Measurements from ENCODE around the gene C1QTNF1.

The C1QTNF1 gene

DNA sequence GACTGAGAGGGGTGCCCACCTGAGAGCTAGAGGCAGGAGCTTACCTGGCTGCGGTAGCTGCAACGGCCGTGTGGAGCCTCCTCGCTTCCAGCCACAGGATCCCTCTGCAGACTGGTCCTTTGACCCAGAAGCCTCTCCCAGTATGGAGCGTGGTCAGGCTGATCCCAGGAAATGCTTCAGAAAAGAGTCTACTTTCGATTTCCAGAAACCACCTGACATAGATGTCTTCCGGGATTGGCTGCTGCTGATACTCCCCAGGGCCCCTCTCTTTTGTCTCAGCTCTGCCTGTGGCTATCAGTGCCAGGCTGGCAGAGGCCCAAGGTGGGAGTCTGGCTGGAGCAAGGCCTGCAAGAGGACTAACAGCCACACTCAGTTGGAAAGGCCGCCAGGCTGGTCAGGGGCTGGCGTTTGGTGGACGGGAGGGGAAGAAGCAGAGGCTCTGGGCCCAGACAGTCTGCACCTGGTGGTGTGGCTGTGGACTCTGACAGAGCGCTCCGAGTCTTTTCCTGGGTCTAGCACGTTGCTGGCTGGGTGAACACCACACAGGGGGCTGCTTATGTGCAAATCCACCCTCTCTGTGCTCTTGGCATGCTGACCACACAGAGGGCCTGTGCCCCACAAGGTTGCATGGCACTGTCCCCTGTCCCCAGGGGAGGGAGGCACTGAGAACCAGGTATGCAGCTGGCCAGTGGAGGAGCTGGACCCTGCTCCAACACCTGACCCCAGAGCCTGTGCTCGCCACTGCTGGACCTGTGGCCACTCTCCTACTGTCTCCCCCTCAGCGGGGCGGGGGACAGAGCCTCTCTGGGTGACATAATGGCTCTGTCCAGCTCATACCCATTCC lies 44.0 kb upstream of the C1QTNF1 start, which contains the start of gene LGALS3BP:
TSS of gene LGALS3BP (minus strand) at position 144 of the 844 bp plus-strand sequence. CDS start 2,732 bp downstream, outside the sequence.
- H3K4me3 ChIP-seq (ENCODE audit: low read depth, low read length): no peak within 1 kb of the TSS
- TF ChIP-seq, protein P1, sequence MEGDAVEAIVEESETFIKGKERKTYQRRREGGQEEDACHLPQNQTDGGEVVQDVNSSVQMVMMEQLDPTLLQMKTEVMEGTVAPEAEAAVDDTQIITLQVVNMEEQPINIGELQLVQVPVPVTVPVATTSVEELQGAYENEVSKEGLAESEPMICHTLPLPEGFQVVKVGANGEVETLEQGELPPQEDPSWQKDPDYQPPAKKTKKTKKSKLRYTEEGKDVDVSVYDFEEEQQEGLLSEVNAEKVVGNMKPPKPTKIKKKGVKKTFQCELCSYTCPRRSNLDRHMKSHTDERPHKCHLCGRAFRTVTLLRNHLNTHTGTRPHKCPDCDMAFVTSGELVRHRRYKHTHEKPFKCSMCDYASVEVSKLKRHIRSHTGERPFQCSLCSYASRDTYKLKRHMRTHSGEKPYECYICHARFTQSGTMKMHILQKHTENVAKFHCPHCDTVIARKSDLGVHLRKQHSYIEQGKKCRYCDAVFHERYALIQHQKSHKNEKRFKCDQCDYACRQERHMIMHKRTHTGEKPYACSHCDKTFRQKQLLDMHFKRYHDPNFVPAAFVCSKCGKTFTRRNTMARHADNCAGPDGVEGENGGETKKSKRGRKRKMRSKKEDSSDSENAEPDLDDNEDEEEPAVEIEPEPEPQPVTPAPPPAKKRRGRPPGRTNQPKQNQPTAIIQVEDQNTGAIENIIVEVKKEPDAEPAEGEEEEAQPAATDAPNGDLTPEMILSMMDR (IDR thresholded peaks at IDR 0.05; ENCODE audit: borderline replicate concordance, insufficient read depth, low read depth, low read length): no peak

DNA sequence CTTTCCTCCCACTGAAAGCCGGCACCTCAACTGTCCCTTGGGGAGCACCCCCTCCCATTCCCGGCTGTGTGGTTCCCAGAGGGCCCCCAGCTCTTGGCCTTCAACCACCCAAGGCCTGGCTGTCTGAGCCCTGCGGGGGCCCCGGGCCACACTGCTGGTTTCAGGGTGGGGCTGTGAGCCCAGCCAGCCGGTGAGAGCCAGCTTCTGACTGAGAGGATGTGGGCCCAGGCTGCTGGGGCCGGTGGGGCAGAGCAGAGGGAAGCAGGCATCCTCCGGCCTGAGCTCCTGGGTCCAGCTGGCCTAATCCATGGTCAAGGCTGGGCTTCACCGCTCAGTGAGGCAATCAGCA lies 43.4 kb upstream of the C1QTNF1 start:
- TF ChIP-seq, protein P1 (IDR thresholded peaks at IDR 0.05; ENCODE audit: borderline replicate concordance, insufficient read depth, low read depth, low read length): no peak
- no peak overlapping the region for H3K4me3 ChIP-seq (ENCODE audit: low read depth, low read length)

DNA sequence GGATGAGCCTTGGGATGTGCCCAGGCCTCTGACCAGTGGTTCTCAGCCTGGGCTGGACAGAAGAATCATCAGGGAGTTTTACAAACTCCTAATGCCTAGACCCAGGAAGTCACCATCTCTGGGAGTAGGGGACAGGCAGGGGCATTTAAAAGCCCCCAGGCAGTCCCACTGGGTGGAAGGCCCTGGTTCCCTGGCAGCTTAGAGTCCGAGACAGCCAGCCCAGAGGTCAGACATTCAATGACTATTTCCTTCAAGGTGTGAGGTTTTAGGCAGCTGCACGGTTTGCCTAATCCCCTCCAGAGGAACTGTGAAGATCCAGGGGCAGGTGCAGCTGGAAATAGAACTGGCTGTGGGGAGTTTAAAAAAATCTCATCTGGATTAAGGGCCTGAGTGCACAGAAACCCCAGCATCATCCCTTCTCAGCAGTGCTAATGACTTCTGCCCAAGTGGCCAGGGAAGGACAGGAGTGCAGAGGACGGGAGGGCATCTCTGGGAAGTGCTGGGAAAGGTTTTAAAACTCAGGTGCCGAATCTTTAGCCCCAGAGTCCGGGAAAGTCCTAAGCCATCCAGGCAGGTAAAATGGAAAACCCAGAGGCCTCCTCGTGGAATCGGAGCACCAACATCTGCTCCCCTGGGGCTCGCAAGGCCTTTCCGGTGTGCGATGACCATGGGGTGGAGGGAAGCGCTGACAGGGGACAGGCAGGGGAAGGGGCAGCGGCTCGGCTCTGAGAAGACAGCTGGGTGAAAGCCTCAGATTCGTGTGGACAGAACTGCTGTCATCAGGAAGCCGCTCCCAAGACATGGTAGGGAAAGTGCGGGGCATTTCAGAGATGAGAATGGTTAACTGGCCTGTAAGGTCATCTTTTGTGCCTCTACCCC lies 42.7 kb upstream of the C1QTNF1 start:
- no peak overlapping the region for H3K4me3 ChIP-seq (ENCODE audit: low read depth, low read length)

DNA sequence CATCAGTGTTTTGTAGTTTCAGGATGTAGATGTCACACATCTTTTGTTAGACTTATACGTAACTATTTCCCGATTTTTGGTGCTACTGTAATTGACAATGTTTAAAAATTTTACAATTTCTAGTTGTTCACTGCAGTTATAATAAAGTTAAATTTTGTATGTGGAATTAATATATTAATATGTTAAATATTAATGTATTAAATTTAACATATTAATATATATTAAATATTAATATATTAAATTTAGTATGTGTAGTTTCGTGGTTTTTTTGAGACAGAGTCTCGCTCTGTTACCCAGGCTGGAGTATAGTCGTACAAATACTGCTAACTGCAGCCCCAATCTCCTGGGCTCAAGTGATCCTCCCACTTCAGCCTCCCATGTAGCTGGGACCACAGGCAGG lies 38.6 kb upstream of the C1QTNF1 start:
- no peak overlapping the region for H3K4me3 ChIP-seq (ENCODE audit: low read depth, low read length)
- TF ChIP-seq, protein P1 (IDR thresholded peaks at IDR 0.05; ENCODE audit: borderline replicate concordance, insufficient read depth, low read depth, low read length): no peak

More for the DNA sequence above, 42.7 kb upstream of the C1QTNF1 start:
- TF ChIP-seq, protein P1 (IDR thresholded peaks at IDR 0.05; ENCODE audit: borderline replicate concordance, insufficient read depth, low read depth, low read length): no peak

DNA sequence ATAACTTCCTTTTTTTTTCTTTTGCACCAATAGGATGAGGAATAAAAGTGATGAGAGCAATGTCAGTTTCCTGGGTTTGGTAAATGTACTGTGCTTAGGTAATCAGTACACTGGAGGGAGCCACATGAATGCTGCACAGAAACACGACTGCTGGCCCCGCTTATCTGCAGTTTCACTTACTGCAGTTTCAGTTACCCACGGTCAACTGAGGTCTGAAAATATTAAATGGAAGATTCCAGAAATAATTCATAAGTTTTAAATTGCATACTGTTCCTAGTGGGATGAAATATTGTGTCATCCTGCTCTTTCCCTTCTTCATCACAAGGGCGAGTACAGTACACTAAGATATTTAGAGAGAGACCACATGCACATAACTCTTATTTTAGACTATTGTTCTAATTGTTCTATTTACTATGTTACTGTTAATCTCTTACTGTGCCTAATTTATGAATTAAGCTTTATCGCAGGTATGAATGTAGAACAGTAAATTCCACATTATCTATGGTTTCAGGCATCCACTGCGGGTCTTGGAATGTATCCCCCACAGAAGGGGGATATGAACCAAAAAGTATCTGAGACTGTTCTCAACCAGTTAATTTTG lies 37.8 kb upstream of the C1QTNF1 start:
- H3K4me3 ChIP-seq (ENCODE audit: low read depth, low read length): no peak overlapping the region
- TF ChIP-seq, protein P1 (IDR thresholded peaks at IDR 0.05; ENCODE audit: borderline replicate concordance, insufficient read depth, low read depth, low read length): 0 out of 2 replicates have a peak, but pooled peaks have one; percentile 12

DNA sequence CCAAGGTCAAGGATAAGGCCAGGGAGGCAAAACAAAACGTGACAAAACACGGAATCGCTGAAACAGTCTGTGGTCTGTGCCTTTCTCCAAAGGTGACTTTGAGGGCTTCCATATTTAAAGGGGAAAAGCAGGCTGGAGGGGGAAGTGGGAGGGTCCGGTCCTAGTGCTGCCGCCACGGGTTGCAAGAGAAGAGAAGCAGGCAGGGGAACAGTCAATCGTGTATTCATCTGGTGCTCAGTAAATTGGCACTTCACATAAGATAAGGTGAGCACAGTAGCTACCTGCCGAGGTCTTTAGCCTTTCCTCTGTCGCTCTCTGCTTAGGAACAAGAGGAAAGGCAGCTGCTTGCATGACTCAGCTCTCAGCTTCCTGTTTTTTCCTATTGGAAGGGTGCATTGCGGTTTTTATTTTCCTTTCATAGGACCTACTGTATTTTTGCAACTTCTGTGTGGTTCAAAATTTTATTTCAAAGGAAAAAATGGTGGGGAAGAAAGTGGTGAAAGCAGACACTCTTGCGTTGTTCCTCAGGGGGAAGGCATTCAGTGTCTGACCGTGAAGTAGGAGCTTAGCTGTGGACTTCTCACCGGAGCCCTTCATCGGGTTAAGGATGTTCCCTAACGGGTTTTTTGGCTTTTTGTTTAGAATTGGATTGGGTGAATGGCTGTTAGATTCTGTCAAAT lies 37.2 kb upstream of the C1QTNF1 start:
- TF ChIP-seq, protein P1 (IDR thresholded peaks at IDR 0.05; ENCODE audit: borderline replicate concordance, insufficient read depth, low read depth, low read length): no peak
- no peak overlapping the region for H3K4me3 ChIP-seq (ENCODE audit: low read depth, low read length)
